K562 (cell line): Measurements from ENCODE around the gene CDC37. TPM values are rescaled to one million over a fixed set of nuclear protein-coding genes. Genes with fewer than 3 reads are reported as not detected.

Experiments
- ADNP ChIP-seq: fragments of 200-800 bp; sonication (Bioruptor generic); IDR thresholded peaks from 2 replicates; pipeline ENCODE4 v1.6.1; 2016; ENCODE audit warnings: missing genetic modification characterization, missing compliant biosample characterization
- BRF1 ChIP-seq: IDR thresholded peaks from 3 replicates; pipeline ENCODE4 v1.6.1; 2011; ENCODE audit warnings: borderline replicate concordance, mild to moderate bottlenecking; ENCODE audit not compliant: insufficient read length; ENCODE audit errors: extremely low read depth
- CBX1 ChIP-seq: sonication (generic); IDR thresholded peaks from 2 replicates; pipeline ENCODE4 v1.6.1; 2016; ENCODE audit warnings: antibody characterized with exemption, low read depth, mild to moderate bottlenecking
- COPS2 ChIP-seq: fragments of 450-650 bp; conservative IDR thresholded peaks from 2 replicates; pipeline ENCODE4 v1.6.1; 2016; ENCODE audit warnings: mild to moderate bottlenecking, moderate library complexity
- EWSR1 ChIP-seq: fragments of 450-650 bp; IDR thresholded peaks from 2 replicates; pipeline ENCODE4 v1.6.1; 2018; ENCODE audit warnings: borderline replicate concordance, mild to moderate bottlenecking, low read depth, moderate library complexity; ENCODE audit not compliant: partially characterized antibody
- GTF2E2 ChIP-seq: fragments of 200-800 bp; sonication (Bioruptor generic); IDR thresholded peaks from 2 replicates; pipeline ENCODE4 v1.6.1; 2016; ENCODE audit warnings: missing genetic modification characterization, missing compliant biosample characterization
- HLTF ChIP-seq: fragments of 450-650 bp; IDR thresholded peaks from 2 replicates; pipeline ENCODE4 v1.6.1; 2016
- MYC ChIP-seq, 2 experiments: fragments of 250-450 bp in 1 of 2; sonication (Bioruptor Pico) in 1 of 2; IDR thresholded peaks; 2 replicates each; pipeline versions ENCODE4 v1.5.1 to v1.6.1; 2012 to 2021; ENCODE audit warnings: low read depth in 2 of 2, borderline replicate concordance in 1 of 2, improper control_type of control experiment in 1 of 2, low read length in 1 of 2, mild to moderate bottlenecking in 1 of 2, moderate library complexity in 1 of 2
- NCOR1 ChIP-seq: fragments of 450-650 bp; IDR thresholded peaks from 2 replicates; pipeline ENCODE4 v1.6.1; 2016; ENCODE audit warnings: mild to moderate bottlenecking, moderate library complexity
- RBM34 ChIP-seq: fragments of 200-400 bp; formaldehyde crosslinking; IDR thresholded peaks from 2 replicates; pipeline ENCODE4 v1.6.1; 2018; ENCODE audit warnings: low read length, borderline replicate concordance; ENCODE audit not compliant: insufficient read depth
- SNIP1 ChIP-seq: fragments of 450-650 bp; IDR thresholded peaks from 2 replicates; pipeline ENCODE4 v1.7.1; 2017; ENCODE audit warnings: low read depth, mild to moderate bottlenecking
- TEAD4 ChIP-seq, 2 experiments: sonication (generic) in 1 of 2; formaldehyde crosslinking in 1 of 2; IDR thresholded peaks; 2 replicates each; pipeline versions ENCODE4 v1.6.1 to v1.8.0; 2012 to 2022; ENCODE audit warnings: borderline replicate concordance in 1 of 2, inconsistent platforms in 1 of 2, low read length in 1 of 2, mild to moderate bottlenecking in 1 of 2, missing genetic modification reagents in 1 of 2
- ZNF507 ChIP-seq: conservative IDR thresholded peaks from 2 replicates; pipeline ENCODE4 v1.6.1; 2017; ENCODE audit warnings: missing genetic modification characterization, missing compliant biosample characterization
- ZNF561 ChIP-seq: fragments of 450-650 bp; formaldehyde crosslinking; conservative IDR thresholded peaks from 2 replicates; pipeline ENCODE4 v1.4.0; 2020; ENCODE audit warnings: mild to moderate bottlenecking, moderate library complexity
- ZNF76 ChIP-seq: fragments of 250-450 bp; sonication (Bioruptor Pico); IDR thresholded peaks from 2 replicates; pipeline ENCODE4 v1.4.0; 2020; ENCODE audit warnings: mild to moderate bottlenecking, moderate library complexity, borderline replicate concordance
- ZZZ3 ChIP-seq: fragments of 450-650 bp; IDR thresholded peaks from 2 replicates; pipeline ENCODE4 v1.6.1; 2016; ENCODE audit warnings: antibody characterized with exemption, mild to moderate bottlenecking, moderate library complexity
- polyA plus RNA-seq, 8 experiments: library from polyadenylated mRNA; depleted of rRNA in 4 of 8; stranded (reverse) in 5 of 8; unstranded in 3 of 8; fragments of >200 nt; fragmentation: Nextera tagmentation in 2 of 8; fragmentation: Illumina TruSeq in 1 of 8; extraction: Ambion mirVana in 2 of 8; extraction: Trizol in 1 of 8; gene quantifications; 2 replicates each; pipeline versions ENCODE4 v1.2.1 to v1.2.3, GENCODE V29; 2011 to 2014; ENCODE audit warnings: inconsistent platforms in 1 of 8, missing spikeins in 1 of 8
- total RNA-seq, 7 experiments: library from RNA; depleted of rRNA in 6 of 7; stranded (reverse); fragments of >200 nt in 6 of 7; fragmentation: Illumina TruSeq in 2 of 7; extraction: Trizol in 2 of 7; gene quantifications; 2 replicates each; pipeline versions ENCODE4 v1.2.1 to v1.2.3, GENCODE V29; 2011 to 2021; ENCODE audit warnings: low replicate concordance in 1 of 7
- TF ChIP-seq, protein P1 (sequence below): fragments of 250-450 bp; sonication (Bioruptor Pico); IDR thresholded peaks from 2 replicates; pipeline ENCODE4 v1.4.0; 2020
- TF ChIP-seq, protein P2 (sequence below): sonication (generic); formaldehyde crosslinking; IDR thresholded peaks from 2 replicates; pipeline ENCODE4 v1.8.1; 2023; ENCODE audit warnings: mild to moderate bottlenecking, missing genetic modification reagents, moderate library complexity
- TF ChIP-seq, protein P3 (sequence below), 2 experiments: fragments of 450-650 bp; conservative IDR thresholded peaks; 2 replicates each; pipeline ENCODE4 v1.6.1; 2017; ENCODE audit warnings: mild to moderate bottlenecking in 2 of 2, moderate library complexity in 2 of 2
- TF ChIP-seq, protein P4 (sequence below): fragments of 250-450 bp; sonication (Bioruptor Pico); IDR thresholded peaks from 2 replicates; pipeline ENCODE4 v1.8.0; 2021; ENCODE audit warnings: moderate library complexity, mild to moderate bottlenecking, inconsistent platforms
- TF ChIP-seq, protein P5 (sequence below): fragments of 250-450 bp; sonication (Bioruptor Pico); IDR thresholded peaks from 2 replicates; pipeline ENCODE4 v1.5.0; 2020; ENCODE audit warnings: mild to moderate bottlenecking

Gene CDC37
- total and polyA plus RNA-seq, 9 of the 15 experiments (the other 6 are each of a cell fraction or from before 2014, with no cell fraction given) = 6.6 to 538 (median 227) TPM

DNA sequence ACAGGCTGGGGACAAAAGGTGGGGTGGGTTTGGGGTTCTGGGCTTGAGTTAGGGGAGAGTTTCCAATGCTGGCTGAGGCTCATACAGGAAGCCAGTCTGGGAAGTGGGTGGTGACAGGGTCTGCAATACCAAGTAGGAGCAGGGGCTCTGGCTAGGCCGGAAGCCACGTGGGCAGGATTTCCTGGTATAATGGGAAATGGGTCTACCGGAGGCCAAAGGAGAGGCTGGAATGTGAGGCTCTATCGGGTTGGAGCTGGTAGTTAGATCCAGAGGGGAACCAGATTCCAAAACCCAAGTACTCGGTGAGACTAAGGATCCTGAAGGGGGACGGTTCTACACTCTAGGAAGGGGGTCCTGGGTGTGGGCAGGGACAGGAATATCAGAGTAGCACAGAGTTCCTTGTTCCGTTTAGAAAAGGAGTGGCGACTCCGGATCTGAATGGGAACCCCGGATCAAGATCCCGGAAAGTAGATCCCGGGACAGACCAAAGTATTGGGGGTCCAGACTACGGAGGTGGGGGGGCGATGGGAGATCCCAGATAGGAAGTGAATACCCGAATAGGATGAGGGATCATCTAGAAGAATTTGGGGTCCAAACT, 802 bp downstream of the CDC37 start (continued):
- TF ChIP-seq, protein P1, sequence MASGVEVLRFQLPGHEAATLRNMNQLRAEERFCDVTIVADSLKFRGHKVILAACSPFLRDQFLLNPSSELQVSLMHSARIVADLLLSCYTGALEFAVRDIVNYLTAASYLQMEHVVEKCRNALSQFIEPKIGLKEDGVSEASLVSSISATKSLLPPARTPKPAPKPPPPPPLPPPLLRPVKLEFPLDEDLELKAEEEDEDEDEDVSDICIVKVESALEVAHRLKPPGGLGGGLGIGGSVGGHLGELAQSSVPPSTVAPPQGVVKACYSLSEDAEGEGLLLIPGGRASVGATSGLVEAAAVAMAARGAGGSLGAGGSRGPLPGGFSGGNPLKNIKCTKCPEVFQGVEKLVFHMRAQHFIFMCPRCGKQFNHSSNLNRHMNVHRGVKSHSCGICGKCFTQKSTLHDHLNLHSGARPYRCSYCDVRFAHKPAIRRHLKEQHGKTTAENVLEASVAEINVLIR (CRISPR knock-in tag) = no peak
- TF ChIP-seq CBX1 = no peak
- peak; percentile 42; the same call in 1 of the 2 replicates for TF ChIP-seq TEAD4 (IDR thresholded peaks at IDR 0.05; ENCODE audit: low read length)
- TF ChIP-seq TEAD4 (CRISPR knock-in tag; IDR thresholded peaks at IDR 0.05; ENCODE audit: borderline replicate concordance) = no peak
- TF ChIP-seq ZNF561 (CRISPR knock-in tag) = no peak
- TF ChIP-seq ZNF76 = no peak
- no peak for TF ChIP-seq GTF2E2 (tag)
- TF ChIP-seq, protein P2, sequence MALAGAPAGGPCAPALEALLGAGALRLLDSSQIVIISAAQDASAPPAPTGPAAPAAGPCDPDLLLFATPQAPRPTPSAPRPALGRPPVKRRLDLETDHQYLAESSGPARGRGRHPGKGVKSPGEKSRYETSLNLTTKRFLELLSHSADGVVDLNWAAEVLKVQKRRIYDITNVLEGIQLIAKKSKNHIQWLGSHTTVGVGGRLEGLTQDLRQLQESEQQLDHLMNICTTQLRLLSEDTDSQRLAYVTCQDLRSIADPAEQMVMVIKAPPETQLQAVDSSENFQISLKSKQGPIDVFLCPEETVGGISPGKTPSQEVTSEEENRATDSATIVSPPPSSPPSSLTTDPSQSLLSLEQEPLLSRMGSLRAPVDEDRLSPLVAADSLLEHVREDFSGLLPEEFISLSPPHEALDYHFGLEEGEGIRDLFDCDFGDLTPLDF = no peak
- TF ChIP-seq, protein P3, sequence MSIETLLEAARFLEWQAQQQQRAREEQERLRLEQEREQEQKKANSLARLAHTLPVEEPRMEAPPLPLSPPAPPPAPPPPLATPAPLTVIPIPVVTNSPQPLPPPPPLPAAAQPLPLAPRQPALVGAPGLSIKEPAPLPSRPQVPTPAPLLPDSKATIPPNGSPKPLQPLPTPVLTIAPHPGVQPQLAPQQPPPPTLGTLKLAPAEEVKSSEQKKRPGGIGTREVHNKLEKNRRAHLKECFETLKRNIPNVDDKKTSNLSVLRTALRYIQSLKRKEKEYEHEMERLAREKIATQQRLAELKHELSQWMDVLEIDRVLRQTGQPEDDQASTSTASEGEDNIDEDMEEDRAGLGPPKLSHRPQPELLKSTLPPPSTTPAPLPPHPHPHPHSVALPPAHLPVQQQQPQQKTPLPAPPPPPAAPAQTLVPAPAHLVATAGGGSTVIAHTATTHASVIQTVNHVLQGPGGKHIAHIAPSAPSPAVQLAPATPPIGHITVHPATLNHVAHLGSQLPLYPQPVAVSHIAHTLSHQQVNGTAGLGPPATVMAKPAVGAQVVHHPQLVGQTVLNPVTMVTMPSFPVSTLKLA (conservative IDR thresholded peaks at IDR 0.05) = peak; percentile 44 to 78; a peak in 3 of 4 replicates
- peak; percentile 75 for TF ChIP-seq MYC (IDR thresholded peaks at IDR 0.05; ENCODE audit: low read depth, low read length)
- no peak for TF ChIP-seq MYC (CRISPR knock-in tag; IDR thresholded peaks at IDR 0.05; ENCODE audit: borderline replicate concordance, low read depth)
- TF ChIP-seq, protein P4, sequence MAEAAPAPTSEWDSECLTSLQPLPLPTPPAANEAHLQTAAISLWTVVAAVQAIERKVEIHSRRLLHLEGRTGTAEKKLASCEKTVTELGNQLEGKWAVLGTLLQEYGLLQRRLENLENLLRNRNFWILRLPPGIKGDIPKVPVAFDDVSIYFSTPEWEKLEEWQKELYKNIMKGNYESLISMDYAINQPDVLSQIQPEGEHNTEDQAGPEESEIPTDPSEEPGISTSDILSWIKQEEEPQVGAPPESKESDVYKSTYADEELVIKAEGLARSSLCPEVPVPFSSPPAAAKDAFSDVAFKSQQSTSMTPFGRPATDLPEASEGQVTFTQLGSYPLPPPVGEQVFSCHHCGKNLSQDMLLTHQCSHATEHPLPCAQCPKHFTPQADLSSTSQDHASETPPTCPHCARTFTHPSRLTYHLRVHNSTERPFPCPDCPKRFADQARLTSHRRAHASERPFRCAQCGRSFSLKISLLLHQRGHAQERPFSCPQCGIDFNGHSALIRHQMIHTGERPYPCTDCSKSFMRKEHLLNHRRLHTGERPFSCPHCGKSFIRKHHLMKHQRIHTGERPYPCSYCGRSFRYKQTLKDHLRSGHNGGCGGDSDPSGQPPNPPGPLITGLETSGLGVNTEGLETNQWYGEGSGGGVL (CRISPR knock-in tag) = no peak
- no peak for TF ChIP-seq ZNF507 (tag)
- TF ChIP-seq HLTF = no peak
- TF ChIP-seq SNIP1 = no peak
- TF ChIP-seq ADNP (tag) = no peak
- no peak for TF ChIP-seq BRF1
- TF ChIP-seq, protein P5, sequence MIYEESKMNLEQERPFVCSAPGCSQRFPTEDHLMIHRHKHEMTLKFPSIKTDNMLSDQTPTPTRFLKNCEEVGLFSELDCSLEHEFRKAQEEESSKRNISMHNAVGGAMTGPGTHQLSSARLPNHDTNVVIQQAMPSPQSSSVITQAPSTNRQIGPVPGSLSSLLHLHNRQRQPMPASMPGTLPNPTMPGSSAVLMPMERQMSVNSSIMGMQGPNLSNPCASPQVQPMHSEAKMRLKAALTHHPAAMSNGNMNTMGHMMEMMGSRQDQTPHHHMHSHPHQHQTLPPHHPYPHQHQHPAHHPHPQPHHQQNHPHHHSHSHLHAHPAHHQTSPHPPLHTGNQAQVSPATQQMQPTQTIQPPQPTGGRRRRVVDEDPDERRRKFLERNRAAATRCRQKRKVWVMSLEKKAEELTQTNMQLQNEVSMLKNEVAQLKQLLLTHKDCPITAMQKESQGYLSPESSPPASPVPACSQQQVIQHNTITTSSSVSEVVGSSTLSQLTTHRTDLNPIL (CRISPR knock-in tag) = no peak
- no peak for TF ChIP-seq EWSR1
- TF ChIP-seq NCOR1 = no peak
- TF ChIP-seq RBM34 = no peak
- TF ChIP-seq COPS2 = no peak
- TF ChIP-seq ZZZ3 = no peak
